Measurements from ENCODE around the gene GPR78.

Gene GPR78

DNA sequence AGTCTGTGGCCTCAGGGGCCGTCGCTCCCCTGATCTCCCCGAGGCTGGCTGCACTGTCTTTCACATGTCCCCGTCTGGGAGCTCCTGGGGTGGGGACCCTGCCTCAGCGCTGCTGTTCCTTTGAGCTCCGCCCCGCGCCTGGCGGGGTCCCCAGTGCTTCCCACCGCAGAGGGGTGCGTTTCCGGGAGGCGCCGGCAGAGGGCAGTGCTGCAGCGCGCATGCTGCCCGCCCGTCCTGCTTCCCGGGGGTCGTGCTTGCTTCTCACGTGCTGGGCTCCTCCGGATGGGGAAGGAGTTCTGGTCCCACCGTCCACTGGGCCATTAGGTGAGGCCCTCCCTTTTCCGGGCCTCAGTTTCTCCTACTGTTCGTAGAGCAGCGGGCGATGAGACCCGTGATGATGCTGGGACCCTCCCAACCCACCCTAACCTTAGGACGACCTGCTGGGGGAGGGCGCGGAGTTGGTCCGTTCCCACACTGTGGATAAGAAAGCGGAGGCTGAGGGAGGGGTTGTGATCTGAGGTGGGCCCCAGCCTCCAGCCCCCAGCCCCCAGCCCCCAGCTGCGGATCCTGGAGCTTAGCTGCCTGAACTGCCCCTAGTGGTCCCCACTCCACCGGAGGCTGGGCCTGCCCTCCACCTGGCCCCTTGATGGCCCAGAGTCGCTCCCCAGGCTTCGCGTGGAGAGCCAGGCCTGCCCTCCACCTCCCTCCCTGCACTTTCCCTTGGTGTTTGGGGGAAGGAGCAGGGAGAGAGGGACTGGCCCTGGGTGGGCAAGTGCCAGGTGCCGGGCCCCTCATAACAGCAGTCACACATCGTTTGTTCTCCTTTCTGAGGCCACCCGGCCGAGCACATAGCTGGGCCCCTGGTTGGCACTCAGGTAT is 27.6 kb downstream of the GPR78 start:
- TF ChIP-seq, protein P1, sequence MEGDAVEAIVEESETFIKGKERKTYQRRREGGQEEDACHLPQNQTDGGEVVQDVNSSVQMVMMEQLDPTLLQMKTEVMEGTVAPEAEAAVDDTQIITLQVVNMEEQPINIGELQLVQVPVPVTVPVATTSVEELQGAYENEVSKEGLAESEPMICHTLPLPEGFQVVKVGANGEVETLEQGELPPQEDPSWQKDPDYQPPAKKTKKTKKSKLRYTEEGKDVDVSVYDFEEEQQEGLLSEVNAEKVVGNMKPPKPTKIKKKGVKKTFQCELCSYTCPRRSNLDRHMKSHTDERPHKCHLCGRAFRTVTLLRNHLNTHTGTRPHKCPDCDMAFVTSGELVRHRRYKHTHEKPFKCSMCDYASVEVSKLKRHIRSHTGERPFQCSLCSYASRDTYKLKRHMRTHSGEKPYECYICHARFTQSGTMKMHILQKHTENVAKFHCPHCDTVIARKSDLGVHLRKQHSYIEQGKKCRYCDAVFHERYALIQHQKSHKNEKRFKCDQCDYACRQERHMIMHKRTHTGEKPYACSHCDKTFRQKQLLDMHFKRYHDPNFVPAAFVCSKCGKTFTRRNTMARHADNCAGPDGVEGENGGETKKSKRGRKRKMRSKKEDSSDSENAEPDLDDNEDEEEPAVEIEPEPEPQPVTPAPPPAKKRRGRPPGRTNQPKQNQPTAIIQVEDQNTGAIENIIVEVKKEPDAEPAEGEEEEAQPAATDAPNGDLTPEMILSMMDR (IDR thresholded peaks at IDR 0.05): peak; percentile 99
- Mint-ChIP-seq H3K27me3 (ENCODE audit: low read depth, poor library complexity) (peaks cover 23% of the 10 kb centered on the region), H3K4me1 (peaks cover 6% of the 10 kb centered on the region), H3K36me3 (ENCODE audit: low read depth) (no peaks in the 10 kb centered on the region), H3K27ac (no peak overlapping the region), H3K9me3 (no peaks in the 10 kb centered on the region), H3K4me3 (no peak overlapping the region)
- DNase-seq: peak; percentile 97

DNA sequence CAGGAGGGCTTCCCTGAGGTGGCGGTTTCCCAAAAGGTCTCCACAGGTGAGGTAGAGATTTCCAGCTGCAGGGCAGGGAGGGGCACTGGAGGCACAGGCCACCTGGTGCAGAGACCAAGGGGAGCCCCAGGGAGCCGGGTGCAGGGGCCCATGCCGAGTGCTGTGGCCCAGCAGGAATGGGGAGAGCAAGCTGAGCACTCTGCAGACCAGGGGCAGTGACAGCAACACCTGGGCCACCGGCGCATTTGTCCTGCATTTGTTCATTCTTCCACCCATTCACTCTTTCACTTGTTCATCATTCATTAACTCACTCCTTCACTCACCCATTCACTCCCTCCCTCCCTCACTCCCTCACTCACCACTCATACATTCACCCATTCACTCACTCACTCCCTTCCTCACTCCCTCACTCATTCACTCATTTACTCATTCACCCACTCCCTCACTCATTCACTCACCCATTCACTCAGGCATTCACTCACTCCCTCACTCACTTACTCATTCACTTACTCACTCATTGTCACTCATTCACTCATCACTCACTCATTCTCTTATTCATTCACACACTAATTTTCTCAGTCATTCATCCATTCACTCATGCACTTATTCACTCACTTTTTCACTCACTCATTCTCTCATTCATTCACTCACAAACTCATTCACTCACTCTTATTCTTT is 28.7 kb downstream of the GPR78 start:
- no peak overlapping the region for H3K4me3 Mint-ChIP-seq
- DNase-seq: no peak
- no peaks in the 10 kb centered on the region for H3K36me3 Mint-ChIP-seq (ENCODE audit: low read depth)
- no peaks in the 10 kb centered on the region for H3K9me3 Mint-ChIP-seq
- TF ChIP-seq, protein P1 (IDR thresholded peaks at IDR 0.05): no peak
- no peak overlapping the region for H3K27ac Mint-ChIP-seq
- H3K4me1 Mint-ChIP-seq: peaks cover 6% of the 10 kb centered on the region
- peaks cover 23% of the 10 kb centered on the region for H3K27me3 Mint-ChIP-seq (ENCODE audit: low read depth, poor library complexity)

DNA sequence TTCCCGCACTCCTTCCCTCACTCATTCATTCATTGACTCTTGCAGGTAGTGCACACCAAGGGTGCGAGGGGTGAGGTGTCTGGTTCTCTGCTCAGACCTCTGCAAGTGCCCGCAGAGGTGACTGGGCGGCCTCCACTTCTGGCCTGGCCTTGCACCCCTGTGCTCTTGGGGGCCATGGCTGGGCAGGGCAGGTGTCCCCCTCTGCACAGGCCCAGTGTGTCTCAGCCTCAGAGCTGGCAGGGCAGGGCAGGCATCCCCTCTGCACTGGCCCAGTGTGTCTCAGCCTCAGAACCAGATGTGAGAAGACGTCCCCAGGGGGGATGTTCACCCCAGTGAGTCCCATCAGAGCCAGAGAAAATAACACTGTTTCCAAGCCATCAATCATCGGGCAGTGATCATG is 29.2 kb downstream of the GPR78 start:
- Mint-ChIP-seq H3K4me3 (no peak overlapping the region), H3K27me3 (ENCODE audit: low read depth, poor library complexity) (peaks cover 23% of the 10 kb centered on the region), H3K9me3 (no peaks in the 10 kb centered on the region), H3K27ac (no peak overlapping the region), H3K36me3 (ENCODE audit: low read depth) (no peaks in the 10 kb centered on the region), H3K4me1 (peaks cover 6% of the 10 kb centered on the region)
- DNase-seq: no peak
- TF ChIP-seq, protein P1 (IDR thresholded peaks at IDR 0.05): no peak

DNA sequence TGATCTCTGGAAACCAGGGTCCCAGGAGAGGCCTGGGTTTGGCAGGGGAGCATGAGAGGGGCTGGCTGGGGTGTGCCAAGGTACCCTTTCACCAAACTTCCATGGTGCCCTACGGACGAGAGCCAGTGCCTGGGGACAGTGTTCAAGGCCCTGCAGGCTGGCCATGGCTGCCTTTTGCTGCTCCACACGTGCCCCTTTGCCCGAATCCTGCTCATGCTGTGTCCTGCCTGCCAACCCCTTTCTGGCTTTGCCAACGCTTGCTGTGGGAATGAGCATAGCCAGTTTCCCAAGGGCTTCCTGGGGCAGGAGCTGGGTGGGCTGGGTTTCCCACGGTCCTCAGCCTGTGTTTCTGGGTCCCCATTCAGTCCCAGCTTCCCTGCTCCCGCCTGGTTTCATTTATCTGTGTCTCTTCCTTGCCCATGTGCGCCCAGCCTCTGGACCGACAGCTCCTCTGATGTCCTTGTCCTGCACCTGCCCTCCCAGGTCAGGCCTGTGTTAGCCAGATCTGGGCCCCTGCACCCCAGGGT is 29.7 kb downstream of the GPR78 start:
- peaks cover 6% of the 10 kb centered on the region for H3K4me1 Mint-ChIP-seq
- peaks cover 23% of the 10 kb centered on the region for H3K27me3 Mint-ChIP-seq (ENCODE audit: low read depth, poor library complexity)
- H3K9me3 Mint-ChIP-seq: no peaks in the 10 kb centered on the region
- no peak overlapping the region for H3K27ac Mint-ChIP-seq
- TF ChIP-seq, protein P1 (IDR thresholded peaks at IDR 0.05): no peak
- H3K4me3 Mint-ChIP-seq: no peak overlapping the region
- H3K36me3 Mint-ChIP-seq (ENCODE audit: low read depth): no peaks in the 10 kb centered on the region
- DNase-seq: no peak

DNA sequence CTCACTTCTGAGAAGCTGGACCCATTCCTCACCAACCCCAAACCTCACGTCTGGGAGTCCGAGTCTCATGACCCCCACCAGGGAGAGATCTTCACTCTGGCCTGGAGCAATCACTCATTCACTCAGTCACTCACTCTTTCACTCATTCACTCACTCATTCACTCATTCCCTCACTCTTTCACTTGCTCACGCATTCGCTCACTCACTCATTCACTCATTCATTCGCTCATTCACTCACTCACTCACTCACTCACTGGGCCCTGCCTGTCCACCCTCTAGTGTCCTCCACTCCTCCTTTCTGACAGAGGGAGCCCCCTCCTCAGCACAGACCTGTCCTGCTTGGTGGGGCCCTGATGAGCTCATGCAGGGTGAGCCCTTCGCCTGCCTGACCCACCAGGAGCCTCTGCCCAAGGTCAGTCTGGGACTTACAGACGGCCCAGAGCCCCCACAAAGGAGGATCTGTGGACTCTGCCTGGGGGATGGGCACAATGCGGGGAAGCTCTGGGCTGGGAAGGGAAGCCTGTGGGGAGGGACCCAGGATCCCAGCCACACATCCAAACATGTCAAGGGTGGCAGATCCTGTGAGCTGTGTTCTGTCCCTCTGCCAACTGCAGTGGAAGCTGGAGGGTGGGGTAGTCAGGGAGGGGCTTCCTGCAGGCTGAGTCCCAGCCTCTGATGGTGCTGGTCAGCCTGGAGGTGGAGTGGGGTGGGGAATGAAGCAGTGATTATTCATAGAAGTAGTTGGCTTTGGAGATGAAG is 30.8 kb downstream of the GPR78 start:
- Mint-ChIP-seq H3K4me1 (peaks cover 6% of the 10 kb centered on the region), H3K9me3 (no peaks in the 10 kb centered on the region), H3K36me3 (ENCODE audit: low read depth) (no peaks in the 10 kb centered on the region), H3K4me3 (no peak overlapping the region), H3K27me3 (ENCODE audit: low read depth, poor library complexity) (peaks cover 23% of the 10 kb centered on the region), H3K27ac (no peak overlapping the region)
- DNase-seq: no peak
- TF ChIP-seq, protein P1 (IDR thresholded peaks at IDR 0.05): no peak
